OCI-LY1 (cell line): ENCODE results near the gene NPAS1.

Source experiments
- CTCF ChIP-seq: fragments of 200-600 bp; sonication (generic), shearing (Covaris generic); IDR thresholded peaks from 2 replicates; pipeline ENCODE4 v1.5.1; 2017; ENCODE audit warnings: mild to moderate bottlenecking, antibody characterized with exemption, low read length, moderate library complexity, mixed read lengths
- EZH2 ChIP-seq: fragments of 200-600 bp; sonication (generic), shearing (Covaris generic); IDR thresholded peaks from 2 replicates; pipeline ENCODE4 v1.8.0; 2017; ENCODE audit warnings: borderline replicate concordance, mixed run types, mild to moderate bottlenecking, antibody characterized with exemption, low read length, moderate library complexity, mixed read lengths

GRCh38 chr19:47027586-47028088 is 8.0 kb downstream of the NPAS1 start:
- TF ChIP-seq CTCF = no peak
- no peak for TF ChIP-seq EZH2
